ENCODE results near the gene SLC10A6. TPM values are rescaled to one million over a fixed set of nuclear protein-coding genes. Genes with fewer than 3 reads are reported as not detected.

SLC10A6 gene
- total RNA-seq, 1 experiment from 2014 or later: not detected

DNA sequence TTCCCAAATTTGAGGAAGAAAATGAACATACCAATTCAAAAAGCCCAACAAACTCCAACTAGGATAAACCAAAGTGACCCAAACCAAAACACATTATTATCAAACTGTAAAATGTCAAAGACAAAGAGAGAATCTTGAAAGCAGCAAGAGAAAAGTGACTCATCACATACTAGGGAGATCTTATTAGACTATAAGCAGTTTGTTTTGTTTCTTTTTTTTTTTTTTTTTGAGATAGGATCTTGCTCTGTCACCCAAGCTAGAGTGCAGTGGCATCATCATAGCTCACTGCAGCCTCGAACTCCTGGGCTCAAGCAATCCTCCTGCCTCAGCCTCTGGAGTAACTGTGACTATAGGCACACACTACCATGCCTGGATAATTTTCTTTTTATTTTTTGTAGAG lies 30.5 kb upstream of the SLC10A6 start:
- Histone ChIP-seq H4K5ac (ENCODE audit: insufficient read length, low read depth, low read length) (no peak overlapping the region), H2BK120ac (ENCODE audit: low read depth, low read length, poor library complexity, severe bottlenecking) (no peak overlapping the region), H3K14ac (ENCODE audit: insufficient read depth, low read length) (no peak overlapping the region), H3K4ac (ENCODE audit: low read depth, low read length) (no peak overlapping the region), H3K9ac (ENCODE audit: extremely low read depth, insufficient read length, low read length) (no peak overlapping the region), H4K20me1 (ENCODE audit: control insufficient read depth, insufficient read depth, insufficient read length) (no peaks in the 10 kb centered on the region), H3K4me1 (ENCODE audit: insufficient read depth, low read length) (no peaks in the 10 kb centered on the region; the same call in 1 of the 2 replicates), H2BK15ac (ENCODE audit: low read depth, low read length) (no peak overlapping the region), H3K4me2 (ENCODE audit: insufficient read depth, insufficient read length, low read length) (no peak overlapping the region), H3K9me3 (ENCODE audit: control insufficient read depth, low read depth, low read length) (peaks cover 10% of the 10 kb centered on the region), H3K79me1 (ENCODE audit: insufficient read depth, low read depth, low read length, poor library complexity, severe bottlenecking) (no peaks in the 10 kb centered on the region), H4K8ac (replicated peaks; ENCODE audit: insufficient read length, low read depth, low read length) (no peak overlapping the region), H3K27me3 (ENCODE audit: insufficient read depth, low read length) (no peaks in the 10 kb centered on the region), H4K91ac (ENCODE audit: insufficient read length, low read depth, low read length) (no peak overlapping the region), H3K23ac (ENCODE audit: insufficient read length, low read depth, low read length) (no peak overlapping the region), H2BK20ac (ENCODE audit: low read depth, low read length, poor library complexity, severe bottlenecking) (no peak overlapping the region), H3K79me2 (ENCODE audit: insufficient read depth, low read length) (no peaks in the 10 kb centered on the region), H2AFZ (ENCODE audit: low read length) (no peak overlapping the region), H3T11ph (ENCODE audit: low read length) (no peak overlapping the region), H2BK12ac (ENCODE audit: insufficient read length, low read depth, low read length) (no peak overlapping the region), H2BK5ac (ENCODE audit: insufficient read length, low read length) (no peak overlapping the region), H3K23me2 (ENCODE audit: insufficient read length, low read depth, low read length, poor library complexity, severe bottlenecking) (no peaks in the 10 kb centered on the region), H2AK5ac (ENCODE audit: insufficient read length, low read length) (no peak overlapping the region), H3K27ac (ENCODE audit: insufficient read length, low read depth, low read length) (no peak overlapping the region), H3K56ac (ENCODE audit: insufficient read length, low read depth, low read length) (no peak overlapping the region), H3K18ac (ENCODE audit: insufficient read length, low read depth, low read length) (no peak overlapping the region)
- Mint-ChIP-seq H3K4me3 (no peak overlapping the region), H3K36me3 (ENCODE audit: insufficient read depth in 1 of 3, low read depth in 3 of 3) (peaks cover 4 to 22% (median 14%) of the 10 kb centered on the region in 3 experiments), H3K4me1 (peaks cover 8 to 11% of the 10 kb centered on the region in 2 experiments), H3K27ac (no peak overlapping the region), H3K27me3 (ENCODE audit: low read depth) (peaks cover 3% of the 10 kb centered on the region), H3K9me3 (peaks cover 17 to 25% of the 10 kb centered on the region in 2 experiments)
- WGBS (ENCODE audit: extremely low coverage, insufficient read length, low lambda C conversion rate): no CpG with 5 or more reads among the region's 1 CpG
- TF ChIP-seq, protein P1, sequence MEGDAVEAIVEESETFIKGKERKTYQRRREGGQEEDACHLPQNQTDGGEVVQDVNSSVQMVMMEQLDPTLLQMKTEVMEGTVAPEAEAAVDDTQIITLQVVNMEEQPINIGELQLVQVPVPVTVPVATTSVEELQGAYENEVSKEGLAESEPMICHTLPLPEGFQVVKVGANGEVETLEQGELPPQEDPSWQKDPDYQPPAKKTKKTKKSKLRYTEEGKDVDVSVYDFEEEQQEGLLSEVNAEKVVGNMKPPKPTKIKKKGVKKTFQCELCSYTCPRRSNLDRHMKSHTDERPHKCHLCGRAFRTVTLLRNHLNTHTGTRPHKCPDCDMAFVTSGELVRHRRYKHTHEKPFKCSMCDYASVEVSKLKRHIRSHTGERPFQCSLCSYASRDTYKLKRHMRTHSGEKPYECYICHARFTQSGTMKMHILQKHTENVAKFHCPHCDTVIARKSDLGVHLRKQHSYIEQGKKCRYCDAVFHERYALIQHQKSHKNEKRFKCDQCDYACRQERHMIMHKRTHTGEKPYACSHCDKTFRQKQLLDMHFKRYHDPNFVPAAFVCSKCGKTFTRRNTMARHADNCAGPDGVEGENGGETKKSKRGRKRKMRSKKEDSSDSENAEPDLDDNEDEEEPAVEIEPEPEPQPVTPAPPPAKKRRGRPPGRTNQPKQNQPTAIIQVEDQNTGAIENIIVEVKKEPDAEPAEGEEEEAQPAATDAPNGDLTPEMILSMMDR (conservative IDR thresholded peaks at IDR 0.05): no peak
- no peak for DNase-seq

All from H9 (cell line).